ENCODE measurements around the gene CXCL9.
A peak's percentile ranks its signal among the peaks of the same experiment; 100 is the strongest.

CXCL9 gene

GRCh38 chr4:76036855-76037254, 29.5 kb upstream of the CXCL9 start:
- Histone ChIP-seq H3K36me3 (no peaks in the 10 kb centered on the region), H3K9me3 (ENCODE audit: severe bottlenecking) (no peaks in the 10 kb centered on the region), H3K27ac (no peak overlapping the region), H3K4me3 (ENCODE audit: low read depth, low read length) (no peak overlapping the region), H3K27me3 (ENCODE audit: insufficient read depth, low read depth, severe bottlenecking) (no peaks in the 10 kb centered on the region)
- no peak for TF ChIP-seq CTCF (IDR thresholded peaks at IDR 0.05; ENCODE audit: low read depth, low read length)
- DNase-seq, result no peak

DNA sequence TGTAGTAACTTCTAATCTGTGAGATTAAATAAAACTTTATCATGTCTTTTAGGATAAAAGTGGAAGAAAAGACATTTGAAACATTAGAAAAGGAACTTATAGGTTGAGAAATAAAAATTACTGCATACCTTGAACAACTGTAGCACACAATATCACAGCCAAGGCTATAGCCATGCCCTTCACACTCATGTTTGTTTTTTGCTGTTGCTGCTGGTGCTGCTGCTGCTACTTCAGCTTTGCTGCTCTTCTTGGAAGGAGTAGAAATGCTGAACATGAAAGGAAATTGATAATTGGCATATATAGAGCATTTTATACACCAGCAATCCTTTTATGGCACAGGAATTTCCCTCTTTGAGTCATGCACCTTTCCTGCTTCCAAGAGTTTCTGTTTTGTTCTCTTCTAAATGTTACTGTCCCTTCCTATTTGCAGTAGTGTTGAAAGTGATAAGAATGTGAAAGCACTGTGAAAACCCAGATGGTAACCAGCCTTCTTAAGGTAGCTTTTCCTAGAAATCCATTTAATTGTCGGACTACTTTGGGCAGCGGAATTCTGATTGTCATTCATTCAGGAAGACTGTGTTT, 28.6 kb upstream of the CXCL9 start, which contains the start of gene CXCL11:
CXCL11 (minus strand) TSS at position 272 of the 582 bp plus-strand sequence; CDS start at position 189, 83 bp downstream.
- TF ChIP-seq CTCF (IDR thresholded peaks at IDR 0.05; ENCODE audit: low read depth, low read length), result no peak
- Histone ChIP-seq H3K36me3 (no peaks in the 10 kb centered on the region), H3K27me3 (ENCODE audit: insufficient read depth, low read depth, severe bottlenecking) (no peaks in the 10 kb centered on the region), H3K4me3 (ENCODE audit: low read depth, low read length) (no peak within 1 kb of the TSS), H3K9me3 (ENCODE audit: severe bottlenecking) (no peaks in the 10 kb centered on the region), H3K27ac (no peak within 1 kb of the TSS)
- DNase-seq, result no peak

DNA sequence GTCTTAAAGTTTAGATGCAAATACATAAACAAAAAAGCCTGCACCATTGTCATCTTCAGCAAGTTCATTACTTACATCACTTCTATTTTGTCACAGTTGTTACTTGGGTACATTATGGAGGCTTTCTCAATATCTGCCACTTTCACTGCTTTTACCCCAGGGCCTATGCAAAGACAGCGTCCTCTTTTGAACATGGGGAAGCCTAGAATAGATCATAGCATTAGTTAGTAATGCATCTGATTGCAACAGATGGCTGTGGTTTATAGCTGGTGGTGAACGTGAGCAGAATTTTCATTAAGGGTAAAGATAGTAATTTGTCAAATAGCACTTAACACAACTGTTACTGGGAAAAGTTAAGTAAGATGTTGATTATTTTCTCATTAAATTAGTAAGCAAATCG, 27.8 kb upstream of the CXCL9 start:
- Histone ChIP-seq H3K4me3 (ENCODE audit: low read depth, low read length) (no peak overlapping the region), H3K27ac (no peak overlapping the region), H3K36me3 (no peaks in the 10 kb centered on the region), H3K27me3 (ENCODE audit: insufficient read depth, low read depth, severe bottlenecking) (no peaks in the 10 kb centered on the region), H3K9me3 (ENCODE audit: severe bottlenecking) (no peaks in the 10 kb centered on the region)
- no peak for TF ChIP-seq CTCF (IDR thresholded peaks at IDR 0.05; ENCODE audit: low read depth, low read length)
- DNase-seq, result peak; percentile 37

DNA sequence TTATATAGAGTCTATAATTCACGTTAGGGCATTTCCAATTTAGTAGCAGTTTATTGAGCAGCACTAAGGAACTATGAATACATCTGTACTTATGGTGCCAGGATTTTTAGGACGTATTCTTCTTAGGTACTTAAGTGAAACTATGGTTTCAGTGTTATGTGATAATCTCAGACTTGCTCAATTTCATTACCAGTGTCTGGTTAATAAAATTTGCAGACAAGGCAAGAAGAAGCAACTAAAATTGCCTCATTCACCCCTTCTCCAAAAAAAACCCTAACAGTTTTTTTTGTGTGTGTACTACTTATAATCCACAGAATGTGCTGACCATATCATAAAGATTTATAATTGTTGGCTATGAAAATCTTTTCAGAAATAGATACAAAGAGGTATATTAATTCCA, 22.0 kb upstream of the CXCL9 start:
- Histone ChIP-seq H3K36me3 (no peaks in the 10 kb centered on the region), H3K4me3 (ENCODE audit: low read depth, low read length) (no peak overlapping the region), H3K27ac (no peak overlapping the region), H3K9me3 (ENCODE audit: severe bottlenecking) (no peaks in the 10 kb centered on the region), H3K27me3 (ENCODE audit: insufficient read depth, low read depth, severe bottlenecking) (peaks cover 3% of the 10 kb centered on the region)
- TF ChIP-seq CTCF (IDR thresholded peaks at IDR 0.05; ENCODE audit: low read depth, low read length), result no peak
- DNase-seq, result no peak

- no peak overlapping the region for H3K27ac ChIP-seq
- no peaks in the 10 kb centered on the region for H3K36me3 ChIP-seq
- H3K27me3 ChIP-seq (ENCODE audit: insufficient read depth, low read depth, severe bottlenecking), result peaks cover 3% of the 10 kb centered on the region
- no peak for DNase-seq
- TF ChIP-seq CTCF (IDR thresholded peaks at IDR 0.05; ENCODE audit: low read depth, low read length), result no peak
- no peak overlapping the region for H3K4me3 ChIP-seq (ENCODE audit: low read depth, low read length)
- H3K9me3 ChIP-seq (ENCODE audit: severe bottlenecking), result no peaks in the 10 kb centered on the region
These were observed 21.0 kb upstream of the CXCL9 start for GRCh38 chr4:76028350-76028765.

DNA sequence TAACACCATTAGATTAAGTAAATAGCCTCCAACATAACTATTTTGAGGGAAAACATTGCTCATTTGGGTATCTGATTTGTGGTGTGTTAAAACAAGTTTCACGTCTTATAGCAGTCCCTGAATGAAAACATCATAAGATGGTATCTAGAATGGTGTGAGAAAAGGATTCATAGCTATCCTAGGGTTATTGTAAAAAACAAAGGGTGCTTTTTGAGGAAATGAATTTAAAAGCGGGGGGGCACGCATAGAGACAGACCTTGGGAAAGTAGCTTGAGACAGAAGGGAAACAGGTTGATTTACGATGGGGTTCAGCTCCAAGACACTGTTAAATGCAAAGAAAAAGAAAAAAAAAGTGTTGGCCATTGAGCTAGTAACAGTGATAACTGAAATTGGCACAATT, 16.8 kb upstream of the CXCL9 start:
- H3K27me3 ChIP-seq (ENCODE audit: insufficient read depth, low read depth, severe bottlenecking), result no peaks in the 10 kb centered on the region
- H3K9me3 ChIP-seq (ENCODE audit: severe bottlenecking), result no peaks in the 10 kb centered on the region
- H3K36me3 ChIP-seq, result no peaks in the 10 kb centered on the region
- no peak overlapping the region for H3K27ac ChIP-seq
- no peak for TF ChIP-seq CTCF (IDR thresholded peaks at IDR 0.05; ENCODE audit: low read depth, low read length)
- DNase-seq, result no peak
- H3K4me3 ChIP-seq (ENCODE audit: low read depth, low read length), result no peak overlapping the region

Measured in WERI-Rb-1 (cell line).